Measurements from ENCODE around the gene HDHD3. TPM values are rescaled to one million over a fixed set of nuclear protein-coding genes. Genes with fewer than 3 reads are reported as not detected.
A peak's percentile ranks its signal among the peaks of the same experiment; 100 is the strongest.

Gene HDHD3
- total RNA-seq, 1 experiment from 2014 or later, result 39.5 TPM

GRCh38 chr9:113389451-113389850, 12.7 kb upstream of the HDHD3 start:
- Histone ChIP-seq H3K27ac (no peak overlapping the region), H3K4me3 (no peak overlapping the region), H3K79me2 (ENCODE audit: low read depth) (no peaks in the 10 kb centered on the region), H3F3A (ENCODE audit: insufficient read depth, low read depth) (no peaks in the 10 kb centered on the region; the same call in 1 of the 2 replicates), H3K9me2 (ENCODE audit: insufficient read depth) (no peaks in the 10 kb centered on the region), H3K4me1 (replicated peaks; ENCODE audit: insufficient read depth) (no peaks in the 10 kb centered on the region; the same call in 1 of the 2 replicates), H3K4me2 (no peak overlapping the region), H4K20me1 (ENCODE audit: insufficient read depth) (no peaks in the 10 kb centered on the region), H3K9me3 (ENCODE audit: insufficient read depth, low read depth) (no peaks in the 10 kb centered on the region), H3K27me3 (ENCODE audit: insufficient read depth, low read depth) (no peaks in the 10 kb centered on the region), H2AFZ (no peak overlapping the region), H3K36me3 (ENCODE audit: low read depth) (no peaks in the 10 kb centered on the region)
- BruUV-seq (replicated peaks), result no TSS peak
- CTCF ChIA-PET, result no interaction called here
- no peak for DNase-seq
- POLR2A ChIA-PET (ENCODE audit: unreplicated experiment), result no interaction called here
- TF ChIP-seq CTCF (conservative IDR thresholded peaks at IDR 0.05), result no peak
- no peak for TF ChIP-seq EZH2 (IDR thresholded peaks at IDR 0.05; ENCODE audit: low read depth)
- intact Hi-C loops (cut with micrococcal nuclease; ENCODE audit: unreplicated experiment), result no loop called here

GRCh38 chr9:113388833-113389232, 12.0 kb upstream of the HDHD3 start:
- H3K4me2 ChIP-seq, result no peak overlapping the region
- POLR2A ChIA-PET (ENCODE audit: unreplicated experiment), result no interaction called here
- H3K27ac ChIP-seq, result no peak overlapping the region
- no peaks in the 10 kb centered on the region; the same call in 1 of the 2 replicates for H3K4me1 ChIP-seq (replicated peaks; ENCODE audit: insufficient read depth)
- H4K20me1 ChIP-seq (ENCODE audit: insufficient read depth), result no peaks in the 10 kb centered on the region
- H3F3A ChIP-seq (ENCODE audit: insufficient read depth, low read depth), result no peaks in the 10 kb centered on the region; the same call in 1 of the 2 replicates
- no peaks in the 10 kb centered on the region for H3K9me2 ChIP-seq (ENCODE audit: insufficient read depth)
- H3K79me2 ChIP-seq (ENCODE audit: low read depth), result no peaks in the 10 kb centered on the region
- no peak for DNase-seq
- CTCF ChIA-PET, result no interaction called here
- H3K9me3 ChIP-seq (ENCODE audit: insufficient read depth, low read depth), result no peaks in the 10 kb centered on the region
- BruUV-seq (replicated peaks), result no TSS peak
- H3K27me3 ChIP-seq (ENCODE audit: insufficient read depth, low read depth), result no peaks in the 10 kb centered on the region
- no peak overlapping the region for H2AFZ ChIP-seq
- intact Hi-C loops (cut with micrococcal nuclease; ENCODE audit: unreplicated experiment), result no loop called here
- no peak overlapping the region for H3K4me3 ChIP-seq
- no peaks in the 10 kb centered on the region for H3K36me3 ChIP-seq (ENCODE audit: low read depth)
- TF ChIP-seq EZH2 (IDR thresholded peaks at IDR 0.05; ENCODE audit: low read depth) (no peak), CTCF (conservative IDR thresholded peaks at IDR 0.05) (no peak)

- Histone ChIP-seq H3K9me3 (ENCODE audit: insufficient read depth, low read depth) (no peaks in the 10 kb centered on the region), H3K36me3 (ENCODE audit: low read depth) (no peaks in the 10 kb centered on the region), H2AFZ (no peak overlapping the region), H3K27ac (0 out of 2 replicates have a peak overlapping the region, but pooled peaks have one; percentile 26), H3K4me3 (no peak overlapping the region), H3F3A (ENCODE audit: insufficient read depth, low read depth) (no peaks in the 10 kb centered on the region; the same call in 1 of the 2 replicates), H3K4me2 (no peak overlapping the region), H3K9me2 (ENCODE audit: insufficient read depth) (no peaks in the 10 kb centered on the region), H4K20me1 (ENCODE audit: insufficient read depth) (no peaks in the 10 kb centered on the region), H3K79me2 (ENCODE audit: low read depth) (no peaks in the 10 kb centered on the region), H3K4me1 (replicated peaks; ENCODE audit: insufficient read depth) (peaks cover 6% of the 10 kb centered on the region), H3K27me3 (ENCODE audit: insufficient read depth, low read depth) (no peaks in the 10 kb centered on the region)
- no peak for DNase-seq
- CTCF ChIA-PET, result no interaction called here
- no peak for TF ChIP-seq EZH2 (IDR thresholded peaks at IDR 0.05; ENCODE audit: low read depth)
- TF ChIP-seq CTCF (conservative IDR thresholded peaks at IDR 0.05), result no peak
- POLR2A ChIA-PET (ENCODE audit: unreplicated experiment), result no interaction called here
- no TSS peak for BruUV-seq (replicated peaks)
- intact Hi-C loops (cut with micrococcal nuclease; ENCODE audit: unreplicated experiment), result no loop called here
These were observed 10.9 kb upstream of the HDHD3 start for GRCh38 chr9:113387560-113388230.
